Right atrium auricular region (tissue), 2 donors: ENCODE measurements around the gene C16orf96. TPM values are rescaled to one million over a fixed set of nuclear protein-coding genes. Genes with fewer than 3 reads are reported as not detected.

ENCODE experiments used
- DNase-seq: peaks from one replicate; pipeline ENCODE4 v3.0.0-alpha.2; 2019; ENCODE audit warnings: low spot score
- H3K27ac ChIP-seq, 2 donors: fragments of 200-600 bp; sonication (generic); 1 replicate in 1 of 2; 2 replicates in 1 of 2; pipeline ENCODE4 v1.5.1; 2016 to 2019
- H3K27me3 ChIP-seq, 2 donors: fragments of 200-600 bp; sonication (generic); one replicate each; pipeline versions ENCODE4 v1.5.1 to v1.6.0; 2017 to 2019
- H3K36me3 ChIP-seq: fragments of 200-600 bp; sonication (generic); one replicate; pipeline ENCODE4 v1.5.1; 2016
- H3K4me1 ChIP-seq, 2 donors: fragments of 200-600 bp; sonication (generic); one replicate each; pipeline versions ENCODE4 v1.5.1 to v1.6.0; 2017 to 2019
- H3K4me3 ChIP-seq, 2 donors: fragments of 200-600 bp; sonication (generic); 1 replicate in 1 of 2; 2 replicates in 1 of 2; pipeline ENCODE4 v1.5.1; 2017 to 2019; ENCODE audit warnings: mild to moderate bottlenecking in 1 of 2, moderate library complexity in 1 of 2
- H3K9me3 ChIP-seq, 2 donors: fragments of 200-600 bp; sonication (generic); one replicate each; pipeline ENCODE4 v1.5.1; 2019
- CTCF ChIP-seq, 2 donors: fragments of 200-600 bp; sonication (generic); IDR thresholded peaks; one replicate each; pipeline ENCODE4 v1.5.1; 2019; ENCODE audit warnings: antibody characterized with exemption in 2 of 2
- total RNA-seq, 2 donors: library from RNA; depleted of rRNA; stranded (reverse); fragments of >200 nt; gene quantifications; one replicate each; pipeline ENCODE4 v1.1.0, GENCODE V29; 2016

The C16orf96 gene
- total RNA-seq, 2 donors from 2014 or later, result 0.24 TPM; not detected in 1

- Histone ChIP-seq H3K4me1 (no peaks in the 10 kb centered on the region), H3K27ac (no peak overlapping the region), H3K9me3 (no peaks in the 10 kb centered on the region), H3K36me3 (peaks cover 20% of the 10 kb centered on the region), H3K27me3 (no peaks in the 10 kb centered on the region), H3K4me3 (no peak overlapping the region)
- TF ChIP-seq CTCF (IDR thresholded peaks at IDR 0.05), result no peak
- DNase-seq, result no peak
These were observed 90.9 kb downstream of the C16orf96 start for GRCh38 chr16:4646773-4647643.

- no peaks in the 10 kb centered on the region for H3K27me3 ChIP-seq
- no peak for TF ChIP-seq CTCF (IDR thresholded peaks at IDR 0.05)
- H3K36me3 ChIP-seq, result peaks cover 26% of the 10 kb centered on the region
- H3K4me1 ChIP-seq, result no peaks in the 10 kb centered on the region
- H3K4me3 ChIP-seq, result no peak overlapping the region
- no peak overlapping the region for H3K27ac ChIP-seq
- H3K9me3 ChIP-seq, result no peaks in the 10 kb centered on the region
- no peak for DNase-seq
These were observed 91.5 kb downstream of the C16orf96 start for GRCh38 chr16:4647644-4647980.

- DNase-seq, result no peak
- Histone ChIP-seq H3K4me1 (no peaks in the 10 kb centered on the region), H3K4me3 (no peak overlapping the region), H3K27ac (no peak overlapping the region), H3K9me3 (no peaks in the 10 kb centered on the region), H3K27me3 (no peaks in the 10 kb centered on the region), H3K36me3 (peaks cover 39% of the 10 kb centered on the region)
- no peak for TF ChIP-seq CTCF (IDR thresholded peaks at IDR 0.05)
These were observed 92.8 kb downstream of the C16orf96 start for GRCh38 chr16:4648917-4649316.

GRCh38 chr16:4649744-4650442 is 93.8 kb downstream of the C16orf96 start:
- DNase-seq, result no peak
- no peak overlapping the region for H3K27ac ChIP-seq
- peaks cover 48% of the 10 kb centered on the region for H3K36me3 ChIP-seq
- no peak for TF ChIP-seq CTCF (IDR thresholded peaks at IDR 0.05)
- H3K27me3 ChIP-seq, result no peaks in the 10 kb centered on the region
- H3K9me3 ChIP-seq, result no peaks in the 10 kb centered on the region
- H3K4me1 ChIP-seq, result no peaks in the 10 kb centered on the region
- no peak overlapping the region for H3K4me3 ChIP-seq

Other genes starting within 250 kb of the C16orf96 start
- gene GLIS2, start 240.3 kb upstream of the C16orf96 start, total RNA-seq, result 10 to 100 TPM; 10.3 to 16.0 TPM
- gene PAM16, start 205.0 kb upstream of the C16orf96 start, total RNA-seq, result 10 to 100 TPM; 54.6 to 85.7 TPM
- 10 to 100 TPM; 17.9 to 39.0 TPM for gene VASN, start 184.5 kb upstream of the C16orf96 start, total RNA-seq
- 10 to 100 TPM; 10.3 TPM for gene CORO7, start 139.7 kb upstream of the C16orf96 start, total RNA-seq
- 10 to 100 TPM; 47.6 to 50.5 TPM for gene DNAJA3, start 130.5 kb upstream of the C16orf96 start, total RNA-seq
- gene NMRAL1, start 81.7 kb upstream of the C16orf96 start, total RNA-seq, result 10 to 100 TPM; 18.7 to 36.3 TPM
- 100 to 1,000 TPM in 1 of 2 donors, 10 to 100 TPM in 1; 98.7 to 101 TPM for gene HMOX2, start 79.9 kb upstream of the C16orf96 start, total RNA-seq
- gene CDIP1, start 17.6 kb upstream of the C16orf96 start, total RNA-seq, result 10 to 100 TPM; 29.6 to 42.9 TPM
- gene UBALD1, start 58.5 kb downstream of the C16orf96 start, total RNA-seq, result 10 to 100 TPM; 10.8 to 12.2 TPM
- 10 to 100 TPM; 35.6 to 47.4 TPM for gene MGRN1, start 68.5 kb downstream of the C16orf96 start, total RNA-seq
- gene NUDT16L1, start 137.2 kb downstream of the C16orf96 start, total RNA-seq, result 10 to 100 TPM; 25.5 to 61.5 TPM
- gene ANKS3, start 177.9 kb downstream of the C16orf96 start, total RNA-seq, result 10 to 100 TPM in 1 of 2 donors, 1 to 10 TPM in 1; 6.7 to 13.5 TPM
- under 1 TPM; 0.39 to 0.44 TPM for gene DNAAF8, start 178.2 kb downstream of the C16orf96 start, total RNA-seq
- gene ZNF500, start 210.8 kb downstream of the C16orf96 start, total RNA-seq, result 1 to 10 TPM; 4.3 to 7.5 TPM
- not detected for gene SEPTIN12, start 232.0 kb downstream of the C16orf96 start, total RNA-seq
- gene SMIM22, start 239.0 kb downstream of the C16orf96 start, total RNA-seq, result not detected
- gene ROGDI, start 246.3 kb downstream of the C16orf96 start, total RNA-seq, result 10 to 100 TPM; 50.0 to 65.6 TPM